ENCODE measurements around the gene CGB5.
"Not testable (repeated sequence)": the region's sequence is repeated elsewhere in the genome, so short reads cannot be mapped to it uniquely, and the experiment has no call there.

CGB5 gene

GRCh38 chr19:49020931-49021895, 22.4 kb upstream of the CGB5 start:
- no peak for DNase-seq (ENCODE audit: low read depth)

GRCh38 chr19:49022116-49022515, 21.5 kb upstream of the CGB5 start:
- no peak for DNase-seq (ENCODE audit: low read depth)

GRCh38 chr19:49024233-49024632, 19.4 kb upstream of the CGB5 start, which contains the start of gene CGB3:
TSS of gene CGB3 (minus strand) at chr19:49024333. CDS start at chr19:49023971, 362 bp downstream.
- not testable (repeated sequence) for DNase-seq (ENCODE audit: low read depth)

- not testable (repeated sequence) for DNase-seq (ENCODE audit: low read depth)
Observed at GRCh38 chr19:49025088-49025487, 18.6 kb upstream of the CGB5 start.

GRCh38 chr19:49025599-49025998, 18.0 kb upstream of the CGB5 start:
- DNase-seq (ENCODE audit: low read depth) = not testable (repeated sequence)

GRCh38 chr19:49028686-49029085, 15.0 kb upstream of the CGB5 start:
- DNase-seq (ENCODE audit: low read depth) = not testable (repeated sequence)

- not testable (repeated sequence) for DNase-seq (ENCODE audit: low read depth)
Observed at GRCh38 chr19:49029749-49030148, 13.9 kb upstream of the CGB5 start.

- DNase-seq (ENCODE audit: low read depth) = not testable (repeated sequence)
Observed at GRCh38 chr19:49030323-49030722, 13.3 kb upstream of the CGB5 start.

GRCh38 chr19:49031642-49032301, 11.9 kb upstream of the CGB5 start, which contains the start of gene CGB2:
TSS of gene CGB2 (plus strand) at chr19:49031890. CDS start at chr19:49032096, 206 bp downstream.
- peak; percentile 25 for DNase-seq (ENCODE audit: low read depth)

GRCh38 chr19:49036815-49037214, 6.8 kb upstream of the CGB5 start, which contains the start of gene CGB1:
TSS of gene CGB1 (minus strand) at chr19:49036895. CDS start at chr19:49036711, 184 bp downstream.
- not testable (repeated sequence) for DNase-seq (ENCODE audit: low read depth)

- not testable (repeated sequence) for DNase-seq (ENCODE audit: low read depth)
Observed at GRCh38 chr19:49038111-49038510, 5.5 kb upstream of the CGB5 start.

- not testable (repeated sequence) for DNase-seq (ENCODE audit: low read depth)
Observed at GRCh38 chr19:49038557-49039276, 4.9 kb upstream of the CGB5 start.

GRCh38 chr19:49039736-49040135, 3.9 kb upstream of the CGB5 start:
- DNase-seq (ENCODE audit: low read depth) = not testable (repeated sequence)

GRCh38 chr19:49042177-49042576, 1.5 kb upstream of the CGB5 start:
- DNase-seq (ENCODE audit: low read depth) = no peak

GRCh38 chr19:49042666-49043065, 982 bp upstream of the CGB5 start:
- not testable (repeated sequence) for DNase-seq (ENCODE audit: low read depth)

GRCh38 chr19:49049011-49049410, 5.4 kb downstream of the CGB5 start, which contains the start of gene CGB8:
TSS of gene CGB8 (minus strand) at chr19:49049111. CDS start at chr19:49048739, 372 bp downstream.
- not testable (repeated sequence) for DNase-seq (ENCODE audit: low read depth)

GRCh38 chr19:49049834-49050233, 6.2 kb downstream of the CGB5 start:
- DNase-seq (ENCODE audit: low read depth) = not testable (repeated sequence)

GRCh38 chr19:49050376-49051033, 6.9 kb downstream of the CGB5 start:
- not testable (repeated sequence) for DNase-seq (ENCODE audit: low read depth)

GRCh38 chr19:49056101-49056901, 12.7 kb downstream of the CGB5 start:
- peak; percentile 14 for DNase-seq (ENCODE audit: low read depth)

- not testable (repeated sequence) for DNase-seq (ENCODE audit: low read depth)
Observed at GRCh38 chr19:49056902-49057596, 13.4 kb downstream of the CGB5 start.

All from T-helper 22 cell (primary cell).